K562 (cell line): ENCODE measurements around the gene LMX1B. TPM values are rescaled to one million over a fixed set of nuclear protein-coding genes. Genes with fewer than 3 reads are reported as not detected.

Experiments
- ATAC-seq: fragments of 200-7000 bp; cut with Tn5 transposase; 3 replicates; pipeline ENCODE4 v1.9.1; 2020; ENCODE audit warnings: moderate library complexity
- BruUV-seq: library from RNA; stranded (reverse); fragments of 400-500 nt; replicated peaks from 2 replicates; lab custom pipeline; 2021; lab: Mats Ljungman, UMichigan
- CTCF ChIA-PET: fragments of 300-600 bp; formaldehyde crosslinking; extraction: SDS; loops from one replicate; lab custom pipeline; 2021; ENCODE audit warnings: low intra/inter-chr PET ratio; lab: Yijun Ruan, JAX
- POLR2A ChIA-PET: fragments of 300-600, 350-650 bp; sonication (Branson Sonifier 250); formaldehyde crosslinking; extraction: SDS; loops from one replicate; lab custom pipeline; 2021; ENCODE audit warnings: antibody characterized with exemption, inconsistent platforms; lab: Yijun Ruan, JAX
- DNase-seq, 4 experiments: peaks; one replicate each; pipeline versions ENCODE4 v3.0.0 to v3.0.0-alpha.2; 2011 to 2018; ENCODE audit warnings: low spot score in 3 of 4, mixed read lengths in 3 of 4; ENCODE audit errors: extremely low read depth in 1 of 4
- FAIRE-seq: peaks from 2 replicates; lab custom pipeline; 2011; peaks lifted over from hg19 to GRCh38; lab: Jason Lieb, UNC
- H2AFZ ChIP-seq: 2 replicates; pipeline ENCODE4 v1.6.0; 2011; ENCODE audit warnings: low read depth, low read length, control low read depth, inconsistent platforms
- H3K27ac ChIP-seq: fragments of 200-600 bp; 3 replicates; pipeline ENCODE4 v1.8.0; 2011; ENCODE audit warnings: low read depth, mild to moderate bottlenecking, control low read depth, inconsistent platforms, low read length, moderate library complexity, mixed read lengths; ENCODE audit errors: extremely low read depth
- H3K27me3 ChIP-seq, 2 experiments: fragments of 300-600 bp in 1 of 2; 2 replicates in 1 of 2; 3 replicates in 1 of 2; pipeline versions ENCODE4 v1.6.0 to v1.8.0; 2011; ENCODE audit warnings: inconsistent platforms in 2 of 2, low read length in 2 of 2, mild to moderate bottlenecking in 1 of 2, mixed read lengths in 1 of 2, moderate library complexity in 1 of 2; ENCODE audit not compliant: control insufficient read depth in 2 of 2, insufficient read depth in 2 of 2
- H3K36me3 ChIP-seq: fragments of 300-600 bp; 3 replicates; pipeline ENCODE4 v1.8.0; 2011; ENCODE audit warnings: mild to moderate bottlenecking, low read length, inconsistent platforms; ENCODE audit not compliant: control insufficient read depth, insufficient read depth
- H3K4me1 ChIP-seq, 2 experiments: fragments of 200-600 bp in 1 of 2; replicated peaks in 1 of 2; 2 replicates in 1 of 2; 3 replicates in 1 of 2; pipeline versions ENCODE4 v1.5.1 to v1.8.0; 2011; ENCODE audit warnings: inconsistent platforms in 2 of 2, low read length in 2 of 2, mild to moderate bottlenecking in 1 of 2, mixed read lengths in 1 of 2, moderate library complexity in 1 of 2; ENCODE audit not compliant: control insufficient read depth in 2 of 2, insufficient read depth in 2 of 2
- H3K4me2 ChIP-seq: 2 replicates; pipeline ENCODE4 v1.6.1; 2011; ENCODE audit warnings: low read length, control low read depth, inconsistent platforms, mixed read lengths; ENCODE audit not compliant: insufficient read depth
- H3K4me3 ChIP-seq: fragments of 200-600 bp; sonication (generic), shearing (Covaris generic); 2 replicates; pipeline ENCODE4 v1.5.1; 2016; ENCODE audit warnings: control low read depth, inconsistent platforms
- H3K79me2 ChIP-seq: fragments of 200-600 bp; 3 replicates; pipeline ENCODE4 v1.8.0; 2011; ENCODE audit warnings: low read length, inconsistent platforms; ENCODE audit not compliant: control insufficient read depth, insufficient read depth
- H3K9ac ChIP-seq, 2 experiments: 2 replicates each; pipeline versions ENCODE4 v1.6.0 to v1.6.1; 2011; ENCODE audit warnings: low read depth in 2 of 2, low read length in 2 of 2, control low read depth in 1 of 2, inconsistent platforms in 1 of 2, mild to moderate bottlenecking in 1 of 2, mixed read lengths in 1 of 2; ENCODE audit not compliant: insufficient read depth in 1 of 2
- H3K9me1 ChIP-seq: one replicate; pipeline ENCODE4 v1.6.0; 2011; ENCODE audit warnings: inconsistent platforms, mild to moderate bottlenecking, low read length, moderate library complexity; ENCODE audit not compliant: control insufficient read depth, insufficient read depth
- H3K9me3 ChIP-seq: replicated peaks from 2 replicates; pipeline ENCODE4 v1.5.1; 2011; ENCODE audit warnings: low read depth, low read length, inconsistent platforms; ENCODE audit not compliant: control insufficient read depth, insufficient read depth
- H4K20me1 ChIP-seq: replicated peaks from 2 replicates; pipeline ENCODE4 v1.6.1; 2011; ENCODE audit warnings: low read length, inconsistent platforms, mixed read lengths; ENCODE audit not compliant: control insufficient read depth, insufficient read depth
- CGGBP1 ChIP-seq: fragments of 250-450 bp; sonication (Bioruptor Pico); IDR thresholded peaks from 2 replicates; pipeline ENCODE4 v1.9.0; 2021; ENCODE audit warnings: mild to moderate bottlenecking
- CXXC5 ChIP-seq: fragments of 250-450 bp; sonication (Bioruptor Pico); IDR thresholded peaks from 2 replicates; pipeline ENCODE4 v1.8.0; 2022; ENCODE audit warnings: inconsistent platforms, mild to moderate bottlenecking, moderate library complexity
- HCFC1 ChIP-seq: IDR thresholded peaks from 2 replicates; pipeline ENCODE4 v1.6.1; 2012; ENCODE audit warnings: low read depth, low read length, improper control_type of control experiment
- KAT7 ChIP-seq: sonication (generic); formaldehyde crosslinking; IDR thresholded peaks from 2 replicates; pipeline ENCODE4 v1.8.0; 2022; ENCODE audit warnings: missing genetic modification reagents, mild to moderate bottlenecking, borderline replicate concordance
- LEF1 ChIP-seq: fragments of 450-650 bp; IDR thresholded peaks from 2 replicates; pipeline ENCODE4 v1.6.1; 2016; ENCODE audit warnings: mild to moderate bottlenecking
- NFIC ChIP-seq: fragments of 450-650 bp; IDR thresholded peaks from 2 replicates; pipeline ENCODE4 v1.6.1; 2017; ENCODE audit warnings: mild to moderate bottlenecking, inconsistent platforms
- SMARCA4 ChIP-seq: fragments of 450-650 bp; IDR thresholded peaks from 2 replicates; pipeline ENCODE4 v1.6.1; 2016
- SRSF3 ChIP-seq: fragments of 200-400 bp; formaldehyde crosslinking; IDR thresholded peaks from 2 replicates; pipeline ENCODE4 v1.6.1; 2016; ENCODE audit warnings: mild to moderate bottlenecking, low read length, moderate library complexity; ENCODE audit not compliant: insufficient read depth
- SUPT5H ChIP-seq: fragments of 450-650 bp; IDR thresholded peaks from 2 replicates; pipeline ENCODE4 v1.6.1; 2016
- ZFP36 ChIP-seq: fragments of 150-350 bp; IDR thresholded peaks from 2 replicates; pipeline ENCODE4 v1.6.1; 2018; ENCODE audit warnings: low read length, low read depth; ENCODE audit not compliant: partially characterized antibody
- ZNF212 ChIP-seq: fragments of 450-650 bp; formaldehyde crosslinking; IDR thresholded peaks from 2 replicates; pipeline ENCODE4 v1.4.0; 2020; ENCODE audit warnings: mild to moderate bottlenecking
- ZNF655 ChIP-seq: fragments of 250-450 bp; sonication (Bioruptor Pico); IDR thresholded peaks from 2 replicates; pipeline ENCODE4 v1.5.0; 2021
- WGBS: fragments of 100-300 bp; shearing (Covaris generic); methylation state at CpG from one replicate; pipeline ENCODE4 v1.1.6; 2016; ENCODE audit warnings: low coverage, mixed read lengths; ENCODE audit not compliant: insufficient coverage; ENCODE audit errors: missing lambda C conversion rate; 5-methylcytosine and 5-hydroxymethylcytosine counted together
- in situ Hi-C: fragments of 300-500 bp; cut with MboI; formaldehyde crosslinking; loops from 4 replicates; pipeline ENCODE4 v1.15.0; 2018; ENCODE audit warnings: inconsistent platforms, mixed read lengths
- intact Hi-C: fragments of 100-400 bp; cut with micrococcal nuclease; formaldehyde crosslinking; loops from 2 replicates; pipeline ENCODE4 v1.14.2; 2022
- polyA plus RNA-seq, 8 experiments: library from polyadenylated mRNA; depleted of rRNA in 4 of 8; stranded (reverse) in 5 of 8; unstranded in 3 of 8; fragments of >200 nt; fragmentation: Nextera tagmentation in 2 of 8; fragmentation: Illumina TruSeq in 1 of 8; extraction: Ambion mirVana in 2 of 8; extraction: Trizol in 1 of 8; gene quantifications; 2 replicates each; pipeline versions ENCODE4 v1.2.1 to v1.2.3, GENCODE V29; 2011 to 2014; ENCODE audit warnings: inconsistent platforms in 1 of 8, missing spikeins in 1 of 8
- total RNA-seq, 7 experiments: library from RNA; depleted of rRNA in 6 of 7; stranded (reverse); fragments of >200 nt in 6 of 7; fragmentation: Illumina TruSeq in 2 of 7; extraction: Trizol in 2 of 7; gene quantifications; 2 replicates each; pipeline versions ENCODE4 v1.2.1 to v1.2.3, GENCODE V29; 2011 to 2021; ENCODE audit warnings: low replicate concordance in 1 of 7
- TF ChIP-seq, protein P1 (sequence below): fragments of 450-650 bp; IDR thresholded peaks from one replicate; pipeline ENCODE4 v1.6.1; 2018; ENCODE audit warnings: mild to moderate bottlenecking, moderate library complexity; ENCODE audit not compliant: partially characterized antibody
- TF ChIP-seq, protein P2 (sequence below): IDR thresholded peaks from 2 replicates; pipeline ENCODE4 v1.6.1; 2016; ENCODE audit warnings: missing genetic modification characterization, missing compliant biosample characterization
- TF ChIP-seq, protein P3 (sequence below): fragments of 450-650 bp; IDR thresholded peaks from 2 replicates; pipeline ENCODE4 v1.7.0; 2016; ENCODE audit warnings: borderline replicate concordance

Gene LMX1B
- total and polyA plus RNA-seq, 9 of the 15 experiments (the other 6 are each of a cell fraction or from before 2014, with no cell fraction given) = not detected

DNA sequence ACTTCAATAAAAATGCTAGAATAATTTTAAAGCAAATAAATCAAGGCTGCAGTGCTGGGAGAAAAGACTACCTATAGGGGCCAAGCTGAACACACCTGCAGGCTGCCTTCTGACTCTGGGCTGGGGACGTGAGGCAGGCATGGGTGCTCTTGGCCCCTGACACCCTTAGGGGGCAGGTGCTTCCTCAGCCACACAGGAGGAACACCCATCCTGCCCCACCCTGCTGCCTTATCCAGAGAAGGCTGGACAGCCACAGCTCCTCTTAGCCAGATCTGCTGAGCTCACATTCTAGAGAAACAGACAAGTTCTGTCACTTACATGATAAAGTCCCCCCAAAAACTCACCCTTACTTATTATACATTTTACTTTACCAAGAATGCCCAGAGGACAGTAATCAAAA, 6.6 kb upstream of the LMX1B start (continued):
- TF ChIP-seq, protein P1, sequence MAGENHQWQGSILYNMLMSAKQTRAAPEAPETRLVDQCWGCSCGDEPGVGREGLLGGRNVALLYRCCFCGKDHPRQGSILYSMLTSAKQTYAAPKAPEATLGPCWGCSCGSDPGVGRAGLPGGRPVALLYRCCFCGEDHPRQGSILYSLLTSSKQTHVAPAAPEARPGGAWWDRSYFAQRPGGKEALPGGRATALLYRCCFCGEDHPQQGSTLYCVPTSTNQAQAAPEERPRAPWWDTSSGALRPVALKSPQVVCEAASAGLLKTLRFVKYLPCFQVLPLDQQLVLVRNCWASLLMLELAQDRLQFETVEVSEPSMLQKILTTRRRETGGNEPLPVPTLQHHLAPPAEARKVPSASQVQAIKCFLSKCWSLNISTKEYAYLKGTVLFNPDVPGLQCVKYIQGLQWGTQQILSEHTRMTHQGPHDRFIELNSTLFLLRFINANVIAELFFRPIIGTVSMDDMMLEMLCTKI = no peak
- TF ChIP-seq, protein P2, sequence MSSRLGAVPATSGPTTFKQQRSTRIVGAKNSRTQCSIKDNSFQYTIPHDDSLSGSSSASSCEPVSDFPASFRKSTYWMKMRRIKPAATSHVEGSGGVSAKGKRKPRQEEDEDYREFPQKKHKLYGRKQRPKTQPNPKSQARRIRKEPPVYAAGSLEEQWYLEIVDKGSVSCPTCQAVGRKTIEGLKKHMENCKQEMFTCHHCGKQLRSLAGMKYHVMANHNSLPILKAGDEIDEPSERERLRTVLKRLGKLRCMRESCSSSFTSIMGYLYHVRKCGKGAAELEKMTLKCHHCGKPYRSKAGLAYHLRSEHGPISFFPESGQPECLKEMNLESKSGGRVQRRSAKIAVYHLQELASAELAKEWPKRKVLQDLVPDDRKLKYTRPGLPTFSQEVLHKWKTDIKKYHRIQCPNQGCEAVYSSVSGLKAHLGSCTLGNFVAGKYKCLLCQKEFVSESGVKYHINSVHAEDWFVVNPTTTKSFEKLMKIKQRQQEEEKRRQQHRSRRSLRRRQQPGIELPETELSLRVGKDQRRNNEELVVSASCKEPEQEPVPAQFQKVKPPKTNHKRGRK (tag) = no peak
- TF ChIP-seq NFIC = no peak

DNA sequence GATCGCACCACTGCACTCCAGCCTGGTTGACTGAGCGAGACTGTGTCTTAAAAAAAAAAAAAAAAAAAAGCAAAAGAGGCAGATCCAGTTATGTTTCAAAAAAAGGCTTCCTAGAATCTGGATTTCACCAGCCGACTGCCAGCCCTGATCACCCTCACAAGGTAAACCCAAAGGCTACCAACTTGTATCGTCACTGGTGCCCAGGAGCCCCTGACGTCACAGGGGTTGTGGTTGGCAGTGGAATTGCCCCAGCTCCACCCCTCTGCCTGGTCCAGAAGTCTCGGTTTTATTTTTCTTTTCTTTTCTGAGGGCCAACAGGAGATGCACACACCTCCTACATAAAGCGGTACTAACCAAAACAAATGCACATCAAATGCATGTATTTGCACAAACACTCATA, 6.0 kb upstream of the LMX1B start:
- H2AFZ ChIP-seq = no peak overlapping the region
- 2% methylated on average over 7 of the region's 7 CpGs for WGBS
- no peaks in the 10 kb centered on the region for H3K9me3 ChIP-seq
- H3K36me3 ChIP-seq = no peaks in the 10 kb centered on the region
- ATAC-seq = no peak
- no peaks in the 10 kb centered on the region for H3K79me2 ChIP-seq
- no peaks in the 10 kb centered on the region for H3K9me1 ChIP-seq
- in situ Hi-C loops = loop anchor here (5.0 kb wide), 2 partner anchors 85 to 175 kb away; no protein-coding TSS in a partner anchor
- no peak overlapping the region for H3K4me3 ChIP-seq
- H3K27me3 ChIP-seq = peaks cover 9 to 67% of the 10 kb centered on the region in 2 experiments; a peak in 4 of 5 replicates
- POLR2A ChIA-PET = no interaction called here
- intact Hi-C loops = no loop called here
- FAIRE-seq = no peak
- H3K27ac ChIP-seq = no peak overlapping the region
- H3K9ac ChIP-seq = no peak overlapping the region
- no peak for DNase-seq
- peaks cover 13% of the 10 kb centered on the region for H4K20me1 ChIP-seq
- no peak overlapping the region for H3K4me2 ChIP-seq
- BruUV-seq = no TSS peak
- CTCF ChIA-PET = no interaction called here
- H3K4me1 ChIP-seq = peaks cover 0 to 24% of the 10 kb centered on the region in 2 experiments; a peak in 1 of 5 replicates
- TF ChIP-seq LEF1 = no peak
- no peak for TF ChIP-seq ZNF655
- no peak for TF ChIP-seq ZFP36
- TF ChIP-seq SUPT5H = no peak
- TF ChIP-seq, protein P3, sequence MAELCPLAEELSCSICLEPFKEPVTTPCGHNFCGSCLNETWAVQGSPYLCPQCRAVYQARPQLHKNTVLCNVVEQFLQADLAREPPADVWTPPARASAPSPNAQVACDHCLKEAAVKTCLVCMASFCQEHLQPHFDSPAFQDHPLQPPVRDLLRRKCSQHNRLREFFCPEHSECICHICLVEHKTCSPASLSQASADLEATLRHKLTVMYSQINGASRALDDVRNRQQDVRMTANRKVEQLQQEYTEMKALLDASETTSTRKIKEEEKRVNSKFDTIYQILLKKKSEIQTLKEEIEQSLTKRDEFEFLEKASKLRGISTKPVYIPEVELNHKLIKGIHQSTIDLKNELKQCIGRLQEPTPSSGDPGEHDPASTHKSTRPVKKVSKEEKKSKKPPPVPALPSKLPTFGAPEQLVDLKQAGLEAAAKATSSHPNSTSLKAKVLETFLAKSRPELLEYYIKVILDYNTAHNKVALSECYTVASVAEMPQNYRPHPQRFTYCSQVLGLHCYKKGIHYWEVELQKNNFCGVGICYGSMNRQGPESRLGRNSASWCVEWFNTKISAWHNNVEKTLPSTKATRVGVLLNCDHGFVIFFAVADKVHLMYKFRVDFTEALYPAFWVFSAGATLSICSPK = no peak
- TF ChIP-seq CXXC5 (CRISPR knock-in tag) = no peak
- TF ChIP-seq SRSF3 = no peak
- TF ChIP-seq ZNF212 (CRISPR knock-in tag) = no peak
- TF ChIP-seq HCFC1 = no peak
- no peak for TF ChIP-seq CGGBP1 (CRISPR knock-in tag)
- no peak for TF ChIP-seq KAT7 (CRISPR knock-in tag)
- TF ChIP-seq SMARCA4 = no peak
